HG02610 (cell line): ENCODE measurements around the gene PLG.
"Not testable (repeated sequence)": the region's sequence is repeated elsewhere in the genome, so short reads cannot be mapped to it uniquely, and the experiment has no call there.

Source experiments
- ATAC-seq: cut with Tn5 transposase; IDR thresholded peaks from one replicate; pipeline ENCODE4 v1.9.1; 2021; ENCODE audit warnings: mild to moderate bottlenecking, moderate library complexity; ENCODE audit not compliant: unreplicated experiment

Gene PLG

DNA sequence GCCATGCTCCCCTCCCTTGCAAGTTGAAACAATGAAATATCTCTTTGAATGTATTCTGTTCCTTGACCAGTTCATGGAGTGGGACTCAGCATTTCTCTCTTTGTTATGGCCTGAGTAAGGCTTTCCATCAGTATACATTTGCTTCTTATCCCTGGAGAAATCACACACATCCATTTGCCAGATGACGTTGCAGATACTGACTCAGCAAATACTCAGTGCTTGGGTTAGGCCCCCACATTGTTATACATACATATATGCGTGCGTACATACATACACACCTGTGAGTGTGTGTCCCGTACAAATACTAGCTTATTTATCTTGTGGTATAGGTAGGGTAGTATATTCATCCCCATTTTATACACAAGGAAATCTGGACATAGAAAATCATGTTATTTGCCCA, 72.4 kb downstream of the PLG start:
- ATAC-seq: no peak

DNA sequence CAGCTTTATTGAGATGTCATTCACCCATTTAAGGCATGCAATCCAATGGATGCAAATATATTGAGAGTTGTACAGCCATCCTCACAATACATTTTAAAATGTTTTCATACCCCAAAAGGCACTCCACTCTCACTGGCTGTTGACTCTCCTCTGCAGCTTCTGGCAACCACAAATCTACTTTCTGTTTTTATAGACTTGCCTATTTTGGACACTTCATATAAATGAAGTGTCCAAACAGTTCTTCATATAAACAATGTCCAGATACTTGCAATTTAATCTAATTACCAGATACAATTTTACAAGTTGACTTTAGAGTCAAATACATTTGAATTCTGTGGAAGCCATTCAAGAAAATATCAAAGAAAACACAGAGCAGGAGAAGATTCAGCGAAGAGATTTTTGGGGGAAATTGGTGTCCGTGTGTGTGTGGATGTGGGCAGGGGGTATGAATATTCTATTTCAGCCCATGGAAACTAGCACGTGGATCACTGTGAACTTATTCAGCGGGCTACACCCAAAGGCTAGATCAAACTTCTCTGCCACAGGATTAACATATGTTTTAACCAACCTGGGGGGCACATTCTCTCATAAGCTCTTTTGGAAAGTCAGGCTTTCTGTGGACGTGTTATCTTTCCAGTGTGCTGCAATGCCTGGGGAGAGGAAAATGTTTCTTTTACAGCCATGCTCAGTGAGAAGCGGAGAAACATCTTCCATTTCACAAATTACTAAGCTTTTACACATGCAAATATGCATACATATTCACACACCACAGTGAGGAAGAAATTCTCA, 73.9 kb downstream of the PLG start:
- no peak for ATAC-seq

DNA sequence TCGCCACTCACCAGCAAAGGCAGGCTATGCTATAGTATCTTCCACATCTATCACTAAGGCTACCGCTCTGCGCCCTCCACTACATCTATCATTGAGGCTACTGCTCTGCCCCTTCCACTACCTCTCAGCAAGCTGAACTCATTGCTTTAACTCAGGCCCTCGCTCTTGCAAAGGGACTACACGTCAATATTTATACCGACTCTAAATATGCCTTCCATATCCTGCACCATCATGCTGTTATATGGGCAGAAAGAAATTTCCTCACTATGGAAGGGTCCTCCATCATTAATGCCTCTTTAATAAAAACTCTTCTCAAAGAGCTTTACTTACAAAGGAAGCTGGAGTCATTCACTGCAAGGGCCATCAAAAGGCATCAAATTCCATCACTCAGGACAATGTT, 77.1 kb downstream of the PLG start:
- not testable (repeated sequence) for ATAC-seq

DNA sequence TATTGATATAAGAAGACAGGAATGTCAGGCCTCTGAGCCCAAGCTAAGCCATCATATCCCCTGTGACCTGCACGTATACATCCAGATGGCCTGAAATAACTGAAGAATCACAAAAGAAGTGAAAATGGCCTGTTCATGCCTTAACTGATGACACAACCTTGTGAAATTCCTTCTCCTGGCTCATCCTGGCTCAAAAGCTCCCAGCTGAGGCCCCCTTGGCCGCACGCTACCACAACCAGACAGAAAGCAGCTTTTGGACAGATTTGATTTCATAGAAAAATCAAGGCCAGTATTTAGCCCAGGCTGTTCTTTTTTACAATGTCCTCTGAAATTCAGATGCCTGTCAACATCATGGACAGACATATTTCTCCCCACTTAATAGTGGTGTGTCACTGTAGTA, 78.6 kb downstream of the PLG start:
- ATAC-seq: not testable (repeated sequence)

DNA sequence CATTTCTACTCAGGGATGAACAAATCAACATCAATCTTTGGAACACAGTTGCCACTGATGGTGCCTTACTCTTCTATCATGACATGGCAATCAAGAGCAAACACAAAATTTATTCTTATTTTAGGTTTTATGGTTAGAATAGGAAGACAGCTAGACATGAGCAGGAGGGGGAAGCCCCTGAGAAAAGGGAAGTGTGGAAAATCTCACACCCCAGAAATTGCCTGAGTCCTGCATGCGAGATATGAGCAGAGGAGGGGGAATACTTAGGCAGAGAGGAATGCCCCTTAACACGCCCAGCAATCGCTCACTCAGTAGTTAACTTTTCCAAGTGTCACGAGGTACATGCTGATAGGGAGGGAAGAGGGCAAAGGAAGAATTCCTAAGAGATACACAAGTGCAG, 79.3 kb downstream of the PLG start:
- ATAC-seq: no peak

DNA sequence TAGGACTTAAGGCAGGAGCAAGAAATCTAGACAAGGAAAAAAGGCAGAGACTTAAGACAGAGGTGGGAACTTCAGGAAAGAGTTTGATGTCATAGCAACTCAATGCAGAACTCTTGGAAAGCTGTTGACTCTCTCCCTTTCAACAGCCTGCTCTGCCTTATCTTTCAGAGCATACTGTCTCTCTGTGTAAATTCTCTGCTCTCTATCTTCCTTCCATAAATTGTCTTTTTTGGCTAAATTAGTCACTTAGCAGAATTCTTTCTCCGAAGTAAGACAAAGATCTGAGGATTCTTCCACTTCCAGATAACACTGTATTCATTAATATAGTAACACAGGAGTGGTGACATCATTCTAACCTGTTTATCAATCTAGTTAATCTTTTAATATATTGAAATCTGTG, 80.2 kb downstream of the PLG start:
- no peak for ATAC-seq

DNA sequence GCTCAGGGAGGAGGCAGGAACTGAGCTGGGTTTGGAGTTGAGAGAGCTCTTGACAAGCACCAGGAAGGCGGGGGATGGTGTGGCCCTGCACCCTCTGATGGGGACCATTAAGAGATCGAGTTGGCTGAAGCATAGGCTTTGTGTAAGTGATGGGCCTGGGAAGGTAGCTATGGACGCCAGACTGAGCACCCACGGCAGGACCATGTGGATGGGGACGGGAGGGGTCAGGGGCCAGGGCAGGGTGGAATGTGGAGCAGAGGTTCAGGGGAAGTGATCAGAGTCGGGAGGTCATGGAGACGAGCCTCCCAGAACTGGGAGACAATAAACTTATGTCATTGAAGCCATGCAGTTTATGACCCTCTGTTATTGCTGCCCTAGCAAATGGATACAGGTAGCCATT, 81.7 kb downstream of the PLG start:
- no peak for ATAC-seq

DNA sequence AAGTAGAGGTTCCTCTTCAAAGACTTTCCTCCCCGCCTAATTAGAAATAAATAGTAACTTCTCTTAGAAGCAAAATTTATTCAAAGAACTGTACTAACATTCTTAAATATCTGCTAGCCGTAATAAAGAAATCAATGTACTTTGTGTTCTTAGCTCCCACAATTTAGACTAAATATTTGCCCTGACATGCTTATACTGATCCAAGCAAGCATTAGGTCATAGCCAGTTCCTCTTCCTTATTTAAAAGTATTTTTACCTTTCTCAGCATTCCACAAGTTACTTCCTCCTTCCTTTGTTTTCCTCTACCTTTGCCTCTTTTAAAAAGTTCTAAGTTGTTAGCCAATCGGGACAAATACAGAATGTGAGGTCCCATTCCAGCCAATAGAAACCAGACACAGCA, 86.1 kb downstream of the PLG start:
- ATAC-seq: not testable (repeated sequence)

DNA sequence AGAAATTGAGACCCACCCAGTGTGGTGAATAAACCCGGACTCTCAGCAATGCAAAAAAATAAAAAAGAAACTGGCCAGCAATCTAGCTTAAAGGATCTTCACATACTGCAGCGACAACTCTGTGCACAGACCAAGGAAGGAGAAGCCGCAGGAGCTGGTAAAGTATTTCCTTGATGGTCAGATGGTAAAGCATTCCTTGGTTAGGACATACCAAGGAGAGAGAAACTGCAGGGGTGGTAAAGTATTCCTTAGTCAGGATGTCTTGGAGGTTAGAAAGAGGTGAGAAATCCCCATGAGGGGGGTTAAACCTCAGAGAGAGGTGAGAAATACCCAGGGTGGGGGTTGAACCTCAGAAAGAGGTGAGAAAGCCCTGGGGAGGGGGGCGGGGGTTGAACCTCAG, 86.8 kb downstream of the PLG start:
- ATAC-seq: no peak

DNA sequence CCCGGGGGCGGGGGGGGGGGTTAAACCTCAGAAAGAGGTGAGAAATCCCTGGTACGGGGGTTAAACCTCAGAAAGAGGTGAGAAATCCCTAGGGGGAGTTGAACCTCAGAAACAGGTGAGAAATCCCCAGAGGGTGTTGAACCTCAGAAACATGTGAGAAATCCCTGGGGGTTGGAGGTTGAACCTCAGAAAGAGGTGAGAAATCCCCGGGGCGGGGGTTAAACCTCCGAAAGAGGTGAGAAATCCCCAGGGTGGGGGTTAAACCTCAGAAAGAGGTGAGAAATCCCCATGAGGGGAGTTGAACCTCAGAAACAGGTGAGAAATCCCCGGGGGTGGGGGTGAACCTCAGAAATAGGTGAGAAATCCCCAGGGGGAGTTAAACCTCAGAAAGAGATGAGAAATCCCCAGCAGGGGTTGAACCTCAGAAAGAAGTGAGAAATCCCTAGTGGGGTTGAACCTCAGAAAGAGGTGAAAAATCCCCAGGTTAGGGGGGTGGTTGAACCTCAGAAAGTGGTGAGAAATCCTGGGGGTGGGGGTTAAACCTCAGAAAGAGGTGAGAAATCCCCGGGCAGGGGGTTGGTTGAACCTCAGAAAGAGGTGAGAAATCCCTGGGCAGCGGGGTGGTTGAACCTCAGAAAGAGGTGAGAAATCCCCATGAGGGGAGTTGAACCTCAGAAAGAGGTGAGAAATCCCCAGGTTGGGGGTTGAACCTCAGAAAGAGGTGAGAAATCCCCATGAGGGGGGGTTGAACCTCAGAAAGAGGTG, 87.4 kb downstream of the PLG start:
- no peak for ATAC-seq

DNA sequence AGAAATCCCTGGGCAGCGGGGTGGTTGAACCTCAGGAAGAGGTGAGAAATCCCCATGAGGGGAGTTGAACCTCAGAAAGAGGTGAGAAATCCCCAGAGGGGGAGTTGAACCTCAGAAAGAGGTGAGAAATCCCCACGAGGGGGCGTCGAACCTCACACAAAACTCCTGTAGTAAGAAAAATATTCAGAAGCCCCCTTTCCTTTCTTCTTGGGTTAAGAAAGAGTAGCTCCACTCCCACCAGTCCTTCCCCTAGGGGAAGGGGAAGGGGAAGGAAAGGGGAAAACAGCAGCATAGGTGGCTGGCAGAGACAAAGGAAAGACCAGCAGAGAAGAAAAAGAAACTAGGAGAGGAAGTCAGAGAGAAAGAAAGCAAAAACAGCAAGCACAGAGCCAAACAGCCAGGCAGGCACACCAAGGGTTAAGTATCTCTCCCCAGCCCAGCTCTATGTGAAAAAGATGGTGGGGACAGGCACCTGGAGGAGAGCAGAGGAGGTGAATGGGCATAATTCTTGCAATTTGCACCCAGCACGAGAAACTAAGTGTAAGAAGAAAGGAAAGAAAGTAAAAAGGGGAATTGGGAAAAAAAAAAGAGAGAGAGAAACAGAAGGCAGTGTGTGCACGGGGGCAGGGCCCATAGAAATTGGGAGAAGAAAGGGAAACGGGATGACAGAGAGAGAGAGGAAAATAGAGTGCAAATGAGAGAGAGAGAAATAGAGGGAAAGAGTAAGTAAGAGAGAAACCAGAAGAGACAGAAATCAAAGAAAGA, 88.2 kb downstream of the PLG start:
- ATAC-seq: no peak

DNA sequence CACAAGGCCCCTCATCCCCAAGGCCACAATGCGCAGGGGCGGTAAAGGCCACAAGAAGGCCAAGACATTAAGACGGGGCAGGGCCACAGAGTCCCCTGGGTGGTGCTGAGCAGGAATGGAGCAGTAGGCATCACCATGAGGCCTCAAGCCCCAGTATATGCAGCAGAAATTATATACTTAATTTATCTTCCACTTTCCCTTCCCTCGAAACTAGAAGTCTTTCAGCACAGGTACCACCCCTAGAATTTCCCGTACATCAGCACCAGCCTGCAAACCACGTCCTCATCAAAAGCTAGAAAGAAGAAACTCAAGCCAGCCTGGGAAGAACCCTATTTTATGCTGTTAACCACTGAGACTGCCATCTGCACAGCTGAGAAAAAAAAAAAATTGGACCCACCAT, 89.4 kb downstream of the PLG start:
- ATAC-seq: peak; percentile 68

DNA sequence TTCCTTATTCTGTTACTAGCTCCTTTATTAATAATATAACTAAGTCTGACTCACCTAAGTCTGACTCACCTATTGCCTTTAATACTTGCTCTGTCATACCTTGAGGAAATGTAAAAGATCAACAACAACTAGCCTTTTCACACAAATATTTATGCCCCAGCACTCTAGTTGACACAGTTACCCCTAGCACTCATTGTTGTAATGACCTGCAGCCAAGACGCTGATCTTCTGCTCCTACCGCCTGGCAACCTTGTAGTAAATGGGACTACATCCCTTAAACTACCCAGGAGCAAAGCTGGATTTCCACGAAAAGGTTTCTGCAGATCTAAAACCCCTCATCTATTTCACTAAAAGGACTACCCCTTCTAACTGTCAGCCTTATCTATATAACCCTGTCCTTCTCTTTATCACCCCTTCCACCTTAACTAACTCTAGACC, 90.0 kb downstream of the PLG start:
- peak; percentile 58 for ATAC-seq

DNA sequence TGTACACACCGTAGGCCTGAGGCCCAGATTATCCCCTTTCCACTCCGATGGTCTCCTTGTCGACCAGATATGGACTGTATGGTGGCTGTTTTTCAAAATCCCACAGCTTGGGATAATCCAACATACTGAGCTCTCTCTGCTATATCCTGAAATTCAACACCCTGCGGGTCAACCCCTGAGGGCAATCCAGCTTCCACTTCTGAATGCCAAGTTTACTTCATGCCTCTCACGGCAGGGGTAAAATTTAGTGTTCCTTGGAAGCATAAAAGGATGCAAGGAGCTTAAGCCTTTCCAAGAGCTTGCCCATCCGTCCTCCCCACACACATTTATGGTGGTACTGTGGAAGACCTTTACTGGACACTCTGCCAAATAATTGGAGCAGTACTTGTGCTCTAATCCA, 90.7 kb downstream of the PLG start:
- no peak for ATAC-seq

DNA sequence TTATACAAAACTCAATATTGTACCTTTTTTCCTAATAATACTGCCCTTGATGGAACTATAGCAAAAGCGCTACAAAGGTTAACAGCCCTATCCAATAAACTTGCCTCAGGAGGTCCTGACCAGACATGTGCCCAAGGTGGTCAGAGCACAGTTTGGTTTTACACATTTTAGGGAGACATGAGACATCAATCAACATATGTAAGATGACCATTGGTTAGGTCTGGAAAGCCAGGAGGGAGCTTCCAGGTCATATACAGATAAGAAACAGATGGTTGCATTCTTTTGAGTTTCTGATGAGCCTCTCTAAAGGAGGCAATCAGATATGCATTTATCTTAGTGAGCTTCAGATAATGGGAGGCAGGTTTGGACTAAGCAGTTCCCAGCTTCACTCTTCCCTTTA, 91.6 kb downstream of the PLG start:
- ATAC-seq: no peak

DNA sequence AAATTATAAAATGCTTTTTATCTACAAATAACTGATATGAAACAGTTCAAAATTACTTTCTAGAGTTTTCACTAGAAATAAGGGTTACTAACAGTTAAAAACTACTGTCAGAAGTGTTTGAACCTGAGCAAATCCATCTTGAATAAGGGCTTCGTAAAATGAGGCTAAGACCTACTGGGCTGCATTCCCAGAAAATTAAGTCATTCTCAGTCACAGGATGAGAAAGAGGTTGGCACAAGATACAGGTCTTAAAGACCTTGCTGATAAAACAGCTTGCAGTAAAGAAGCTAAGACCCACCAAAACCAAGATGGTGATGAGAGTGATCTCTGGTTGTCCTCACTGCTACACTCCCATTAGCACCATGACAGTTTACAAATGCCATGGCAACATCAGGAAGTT, 93.7 kb downstream of the PLG start:
- ATAC-seq: no peak

DNA sequence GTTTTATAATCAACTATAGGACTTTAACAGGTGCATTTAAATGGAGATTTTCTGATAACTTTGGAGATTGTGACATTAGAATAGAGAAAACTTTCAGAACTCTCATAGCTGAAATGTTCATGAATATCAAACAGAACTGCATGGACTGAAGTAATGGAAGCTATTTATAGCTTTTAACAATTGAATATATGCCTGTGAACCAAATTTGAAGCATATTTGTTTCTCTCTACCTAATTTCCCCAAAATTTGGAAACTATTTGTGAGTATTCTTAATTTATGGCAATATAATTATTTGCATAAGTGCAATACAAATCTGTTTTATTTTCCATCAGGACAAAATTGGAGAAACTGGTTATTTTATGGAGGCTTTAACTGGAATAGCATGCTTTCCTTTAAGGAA, 96.6 kb downstream of the PLG start:
- ATAC-seq: no peak

DNA sequence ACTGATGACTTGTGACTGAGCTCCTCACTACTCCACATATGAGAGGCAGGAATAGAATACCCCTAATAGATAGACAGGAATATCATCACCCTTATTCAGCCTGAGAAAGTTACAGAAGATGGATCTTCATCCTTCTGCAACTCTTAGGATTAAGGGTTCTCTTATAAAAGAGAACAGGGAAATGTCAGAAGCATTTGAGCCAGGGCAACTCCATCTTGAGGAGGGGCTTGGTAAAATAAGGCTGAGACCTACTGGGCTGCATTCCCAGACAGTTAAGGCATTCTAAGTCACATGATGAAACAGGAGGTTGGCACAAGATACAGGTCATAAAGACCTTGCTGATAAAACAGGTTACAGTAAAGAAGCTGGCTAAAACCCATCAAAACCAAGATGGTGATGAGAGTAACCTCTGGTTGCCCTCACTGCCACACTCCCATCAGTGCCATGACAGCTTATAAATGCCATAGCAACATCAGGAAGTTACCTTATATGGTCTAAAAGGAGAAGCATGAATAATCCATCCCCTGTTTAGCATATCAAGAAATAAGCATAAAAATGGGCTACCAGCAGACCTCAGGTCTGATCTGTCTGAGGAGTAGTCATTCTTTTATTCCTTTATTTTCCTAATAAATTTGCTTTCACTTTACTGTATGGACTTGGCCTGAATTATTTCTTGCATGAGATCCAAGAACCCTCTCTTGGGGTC, 97.9 kb downstream of the PLG start:
- ATAC-seq: no peak

DNA sequence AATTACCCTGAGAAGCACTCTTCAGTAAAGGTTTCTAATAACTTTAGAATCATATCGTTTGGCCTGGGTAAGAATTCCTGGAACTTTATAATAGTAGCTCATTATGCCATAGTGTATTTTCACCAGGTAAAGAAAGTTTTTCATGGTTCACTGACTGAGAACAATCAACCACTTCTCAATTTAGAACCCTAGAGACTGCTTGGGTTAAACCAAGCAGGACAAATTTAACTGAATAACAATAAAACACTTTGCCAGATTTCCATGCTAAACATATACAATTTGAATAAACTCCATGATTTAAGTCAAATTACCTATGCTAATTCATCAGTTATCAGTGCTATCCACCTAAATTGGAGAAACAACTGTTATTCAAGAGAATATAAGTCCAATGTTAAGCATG, 99.4 kb downstream of the PLG start:
- no peak for ATAC-seq

DNA sequence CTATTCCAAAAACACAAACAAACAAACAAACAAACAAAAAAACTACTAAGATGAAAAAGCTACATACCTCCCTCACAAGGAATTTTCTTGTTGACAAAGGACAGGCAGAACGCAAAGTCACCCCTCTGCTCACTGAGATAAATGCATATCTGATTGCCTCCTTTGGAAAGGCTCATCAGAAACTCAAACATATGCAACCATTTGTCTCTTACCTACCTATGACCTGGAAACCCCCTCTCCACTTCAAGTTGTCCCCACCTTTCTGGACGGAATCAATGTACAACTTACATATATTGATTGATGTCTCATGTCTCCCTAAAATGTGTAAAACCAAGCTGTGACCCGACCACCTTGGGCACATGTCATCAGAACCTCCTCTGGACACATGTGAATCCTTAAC, 100.0 kb downstream of the PLG start:
- ATAC-seq: not testable (repeated sequence)
